ENCODE results near the gene ARHGAP15.
"Not testable (repeated sequence)": the region's sequence is repeated elsewhere in the genome, so short reads cannot be mapped to it uniquely, and the experiment has no call there.

ARHGAP15 gene

GRCh38 chr2:143128681-143129580 lies at the start of gene ARHGAP15:
TSS of gene ARHGAP15 (plus strand) at chr2:143129419.
- no peak for DNase-seq

GRCh38 chr2:143081616-143082015 lies 47.6 kb upstream of the ARHGAP15 start:
- no peak for DNase-seq

GRCh38 chr2:143083636-143084035 lies 45.6 kb upstream of the ARHGAP15 start:
- no peak for DNase-seq

GRCh38 chr2:143084462-143084861 lies 44.8 kb upstream of the ARHGAP15 start:
- no peak for DNase-seq

- DNase-seq, result no peak
Observed at GRCh38 chr2:143085125-143085784, 44.0 kb upstream of the ARHGAP15 start.

GRCh38 chr2:143087033-143087432 lies 42.2 kb upstream of the ARHGAP15 start:
- no peak for DNase-seq

- no peak for DNase-seq
Observed at GRCh38 chr2:143088388-143088787, 40.8 kb upstream of the ARHGAP15 start.

GRCh38 chr2:143089520-143089919 lies 39.7 kb upstream of the ARHGAP15 start:
- DNase-seq, result not testable (repeated sequence)

- peak; percentile 52 for DNase-seq
Observed at GRCh38 chr2:143110758-143111428, 18.3 kb upstream of the ARHGAP15 start.

GRCh38 chr2:143117225-143117624 lies 12.0 kb upstream of the ARHGAP15 start:
- DNase-seq, result no peak

GRCh38 chr2:143121079-143121478 lies 8.1 kb upstream of the ARHGAP15 start:
- DNase-seq, result no peak

- DNase-seq, result no peak
Observed at GRCh38 chr2:143121957-143122356, 7.3 kb upstream of the ARHGAP15 start.

GRCh38 chr2:143123911-143124310 lies 5.3 kb upstream of the ARHGAP15 start:
- DNase-seq, result no peak

GRCh38 chr2:143124445-143124844 lies 4.8 kb upstream of the ARHGAP15 start:
- no peak for DNase-seq

- no peak for DNase-seq
Observed at GRCh38 chr2:143125717-143126116, 3.5 kb upstream of the ARHGAP15 start.

- no peak for DNase-seq
Observed at GRCh38 chr2:143132355-143132754, 3.1 kb downstream of the ARHGAP15 start.

GRCh38 chr2:143133783-143134182 lies 4.6 kb downstream of the ARHGAP15 start:
- no peak for DNase-seq

- DNase-seq, result no peak
Observed at GRCh38 chr2:143138292-143138691, 9.1 kb downstream of the ARHGAP15 start.

GRCh38 chr2:143139835-143140393 lies 10.7 kb downstream of the ARHGAP15 start:
- no peak for DNase-seq

- no peak for DNase-seq
Observed at GRCh38 chr2:143140864-143141661, 11.8 kb downstream of the ARHGAP15 start.

- DNase-seq, result no peak
Observed at GRCh38 chr2:143142598-143142997, 13.4 kb downstream of the ARHGAP15 start.

GRCh38 chr2:143144813-143145455 lies 15.7 kb downstream of the ARHGAP15 start:
- DNase-seq, result no peak
